GM21576 (cell line): ENCODE data around the gene NFAT5.
"Not testable (repeated sequence)": the region's sequence is repeated elsewhere in the genome, so short reads cannot be mapped to it uniquely, and the experiment has no call there.

Experiments
- ATAC-seq: cut with Tn5 transposase; IDR thresholded peaks from one replicate; pipeline ENCODE4 v1.9.1; 2021; ENCODE audit warnings: mild to moderate bottlenecking, moderate library complexity; ENCODE audit not compliant: unreplicated experiment

The NFAT5 gene

GRCh38 chr16:69565671-69566239 lies at the start of gene NFAT5:
Gene NFAT5, plus strand, starts transcription at chr16:69565966. Its CDS starts 336 bp downstream, at chr16:69566302.
- ATAC-seq = peak; percentile 31

DNA sequence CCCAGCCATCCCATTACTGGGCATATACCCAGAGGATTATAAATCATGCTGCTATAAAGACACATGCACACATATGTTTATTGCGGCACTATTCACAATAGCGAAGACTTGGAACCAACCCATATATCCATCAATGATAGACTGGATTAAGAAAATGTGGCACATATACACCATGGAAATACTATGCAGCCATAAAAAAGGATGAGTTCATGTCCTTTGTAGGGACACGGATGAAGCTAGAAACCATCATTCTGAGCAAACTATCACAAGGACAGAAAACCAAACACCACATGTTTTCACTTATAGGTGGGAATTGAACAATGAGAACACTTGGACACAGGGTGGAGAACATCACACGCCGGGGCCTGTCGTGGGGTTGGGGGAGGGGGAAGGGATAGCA lies 47.9 kb upstream of the NFAT5 start:
- not testable (repeated sequence) for ATAC-seq

DNA sequence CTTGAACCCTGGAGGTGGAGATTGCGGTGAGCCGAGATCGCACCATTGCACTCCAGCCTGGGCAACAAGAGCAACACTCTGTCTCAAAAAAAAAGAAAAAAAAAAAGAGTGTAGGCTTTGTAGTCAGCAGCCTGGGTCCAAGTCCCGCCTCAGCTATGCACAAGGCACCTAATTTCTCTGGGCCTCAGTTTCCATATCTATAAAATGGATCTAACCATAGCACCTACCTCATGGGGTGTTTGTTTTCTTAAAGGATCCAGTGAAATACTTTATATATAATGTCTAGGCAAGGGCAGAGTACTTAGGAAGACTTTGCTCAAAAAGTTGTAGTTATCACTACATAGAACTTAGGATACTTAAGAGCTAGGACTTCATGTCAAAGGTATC lies 45.4 kb upstream of the NFAT5 start:
- no peak for ATAC-seq

GRCh38 chr16:69520800-69521602 lies 44.8 kb upstream of the NFAT5 start:
- ATAC-seq = peak; percentile 57

DNA sequence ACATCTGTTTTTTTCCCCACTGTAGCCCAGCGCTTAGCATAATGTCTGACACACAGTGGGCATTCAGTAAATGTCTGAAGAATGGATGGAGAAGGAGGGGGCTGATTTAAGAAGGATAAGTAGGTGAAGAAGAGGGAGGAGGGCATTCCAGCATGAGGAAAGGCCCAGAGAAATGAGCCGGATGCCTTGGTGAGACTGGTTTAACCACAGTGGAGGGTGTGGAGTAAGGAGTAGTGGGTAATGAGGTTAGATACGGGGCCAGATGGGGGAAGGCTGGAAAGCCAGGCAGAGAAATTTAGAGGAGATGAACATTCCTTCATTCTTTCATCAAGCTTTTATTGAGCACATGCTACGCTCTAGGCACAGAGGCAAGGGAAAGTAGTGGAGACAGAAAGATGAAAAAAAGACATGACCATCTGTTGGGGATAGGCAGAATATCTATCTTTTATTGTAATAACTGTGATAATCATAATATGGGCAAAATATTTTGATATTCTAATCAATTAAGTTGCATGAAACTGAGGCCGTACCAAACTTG lies 43.7 kb upstream of the NFAT5 start:
- ATAC-seq = no peak

- no peak for ATAC-seq
These were observed 42.9 kb upstream of the NFAT5 start for GRCh38 chr16:69522732-69523404.

- no peak for ATAC-seq
These were observed 42.0 kb upstream of the NFAT5 start for GRCh38 chr16:69523566-69524305.

DNA sequence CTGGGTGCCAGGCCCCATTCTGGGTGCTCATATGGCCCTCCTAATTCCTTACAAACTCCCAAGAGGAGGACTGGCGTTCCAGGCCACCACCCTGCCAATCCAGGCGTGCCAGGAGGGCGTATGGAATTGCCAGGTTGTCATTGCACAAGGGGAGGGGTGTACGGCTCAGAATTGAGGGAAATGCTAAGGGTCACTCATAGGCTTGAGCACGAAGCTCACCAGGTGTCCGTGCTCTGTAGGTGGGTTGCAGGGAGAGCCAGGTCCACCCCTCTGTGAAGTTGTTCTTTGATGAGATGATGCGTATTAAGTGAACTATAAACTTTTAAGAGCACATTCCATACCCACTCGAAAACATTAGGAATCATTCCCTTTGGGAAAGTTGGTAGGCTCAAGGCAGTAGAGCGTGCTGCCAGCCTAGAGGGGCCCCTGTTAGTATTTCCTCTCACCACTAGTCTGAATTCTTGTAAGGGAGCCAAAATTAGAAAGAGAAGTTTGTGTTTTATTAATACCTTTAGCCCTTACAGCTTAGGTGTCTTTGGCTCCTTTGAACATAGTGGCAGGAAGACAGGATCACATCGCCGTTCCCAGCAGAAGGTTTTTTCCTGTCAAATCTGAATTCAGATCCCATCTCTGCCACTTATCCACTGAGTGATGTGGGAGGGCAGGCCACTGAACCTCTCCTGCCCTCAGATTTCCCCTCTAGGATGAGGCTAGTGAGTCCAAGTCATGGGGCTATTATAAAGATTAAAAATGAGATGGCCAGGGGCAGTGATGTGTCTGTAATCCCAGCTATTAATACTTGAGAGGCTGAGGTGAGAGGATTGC lies 38.7 kb upstream of the NFAT5 start:
- no peak for ATAC-seq

- ATAC-seq = no peak
These were observed 33.8 kb upstream of the NFAT5 start for GRCh38 chr16:69531988-69532387.

- no peak for ATAC-seq
These were observed 32.9 kb upstream of the NFAT5 start for GRCh38 chr16:69532641-69533455.

GRCh38 chr16:69534720-69535119 lies 31.0 kb upstream of the NFAT5 start:
- no peak for ATAC-seq

- no peak for ATAC-seq
These were observed 30.4 kb upstream of the NFAT5 start for GRCh38 chr16:69535123-69536050.

- ATAC-seq = no peak
These were observed 28.1 kb upstream of the NFAT5 start for GRCh38 chr16:69537706-69538080.

DNA sequence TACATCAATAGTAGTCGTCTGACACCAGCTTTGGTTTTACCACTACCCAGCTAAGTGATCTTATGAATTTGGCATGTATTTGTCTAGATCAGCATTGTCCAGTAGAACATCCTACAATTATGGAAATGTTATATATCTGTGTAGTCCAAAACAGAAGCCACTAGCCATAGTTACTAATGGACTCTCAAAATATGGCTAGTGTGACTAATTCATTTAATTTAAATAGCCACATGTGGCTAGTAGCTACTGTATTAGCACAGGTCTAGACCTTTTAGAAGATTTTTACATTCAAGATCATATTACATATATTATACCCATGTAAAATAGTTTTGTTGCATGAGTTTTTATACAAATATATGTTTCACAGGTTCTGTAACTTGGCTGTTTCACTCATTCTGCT lies 27.0 kb upstream of the NFAT5 start:
- ATAC-seq = no peak

GRCh38 chr16:69542974-69543373 lies 22.8 kb upstream of the NFAT5 start:
- no peak for ATAC-seq

DNA sequence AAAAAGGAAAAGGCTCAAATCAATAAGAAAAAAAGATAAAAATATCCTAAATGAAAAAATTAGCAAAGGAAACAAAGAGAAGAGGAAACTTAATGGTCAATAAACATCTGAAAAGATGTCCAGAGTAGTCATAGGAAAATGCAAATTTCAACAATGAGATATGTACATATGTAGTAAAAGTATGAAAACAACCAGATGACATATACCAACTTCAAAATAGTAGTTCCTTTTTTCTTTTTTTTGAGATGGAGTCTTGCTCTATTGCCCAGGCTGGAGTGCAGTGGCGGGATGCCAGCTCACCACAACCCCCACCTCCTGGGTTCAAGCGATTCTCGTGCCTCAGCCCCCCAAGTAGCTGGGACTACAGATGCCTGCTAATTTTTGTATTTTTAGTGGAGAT lies 21.7 kb upstream of the NFAT5 start:
- ATAC-seq = no peak

GRCh38 chr16:69546663-69547062 lies 19.1 kb upstream of the NFAT5 start:
- ATAC-seq = not testable (repeated sequence)

- no peak for ATAC-seq
These were observed 12.4 kb upstream of the NFAT5 start for GRCh38 chr16:69553332-69553731.
